WTC11 (cell line): Measurements from ENCODE around the gene SLC24A3. TPM values are rescaled to one million over a fixed set of nuclear protein-coding genes. Genes with fewer than 3 reads are reported as not detected.

Experiments
- ATAC-seq: fragments of 200-7000 bp; cut with Tn5 transposase; 2 replicates; pipeline ENCODE4 v1.10.0; 2021; ENCODE audit warnings: mild to moderate bottlenecking, moderate library complexity
- CTCF ChIA-PET: fragments of 300-600 bp; sonication (Branson Sonifier 250); formaldehyde crosslinking; loops from one replicate; lab custom pipeline; 2021; ENCODE audit warnings: antibody characterized with exemption; lab: Charles Lee
- POLR2A ChIA-PET: fragments of 350-600 bp; sonication (Branson Sonifier 250); formaldehyde crosslinking; loops from one replicate; lab custom pipeline; 2021; ENCODE audit warnings: antibody characterized with exemption; lab: Charles Lee
- DNase-seq: peaks from one replicate; pipeline ENCODE4 v3.0.0; 2021; ENCODE audit warnings: low spot score
- H3K27ac Mint-ChIP-seq: 2 replicates; pipeline ENCODE4 v1.8.0; 2021; ENCODE audit warnings: mixed read lengths
- H3K27me3 Mint-ChIP-seq: 2 replicates; pipeline ENCODE4 v1.8.0; 2021; ENCODE audit warnings: low read depth, mild to moderate bottlenecking, moderate library complexity, mixed read lengths
- H3K36me3 Mint-ChIP-seq: 2 replicates; pipeline ENCODE4 v1.8.0; 2021; ENCODE audit warnings: mixed read lengths
- H3K4me1 Mint-ChIP-seq: 2 replicates; pipeline ENCODE4 v1.8.0; 2022; ENCODE audit warnings: mixed read lengths
- H3K4me3 Mint-ChIP-seq: 2 replicates; pipeline ENCODE4 v1.8.0; 2021; ENCODE audit warnings: mild to moderate bottlenecking, moderate library complexity, mixed read lengths
- H3K9me3 Mint-ChIP-seq: 2 replicates; pipeline ENCODE4 v1.8.0; 2021; ENCODE audit warnings: mixed read lengths
- SMAD3 ChIP-seq: sonication (generic); formaldehyde crosslinking; IDR thresholded peaks from 2 replicates; pipeline ENCODE4 v1.8.0; 2022; ENCODE audit warnings: missing genetic modification reagents, mild to moderate bottlenecking, borderline replicate concordance
- total RNA-seq: library from RNA; stranded (reverse); gene quantifications from 3 replicates; pipeline ENCODE4 v1.2.3, GENCODE V29; 2021
- TF ChIP-seq, protein P1 (sequence below): sonication (generic); formaldehyde crosslinking; IDR thresholded peaks from 2 replicates; pipeline ENCODE4 v1.8.0; 2022; ENCODE audit warnings: missing genetic modification reagents

The SLC24A3 gene
- total RNA-seq, 1 experiment from 2014 or later, result 5.7 TPM

- peaks cover 34% of the 10 kb centered on the region for H3K4me1 Mint-ChIP-seq
- ATAC-seq, result no peak
- no peak overlapping the region for H3K27ac Mint-ChIP-seq
- H3K36me3 Mint-ChIP-seq, result no peaks in the 10 kb centered on the region
- H3K27me3 Mint-ChIP-seq, result no peaks in the 10 kb centered on the region
- no peak for TF ChIP-seq SMAD3 (CRISPR knock-in tag)
- TF ChIP-seq, protein P1, sequence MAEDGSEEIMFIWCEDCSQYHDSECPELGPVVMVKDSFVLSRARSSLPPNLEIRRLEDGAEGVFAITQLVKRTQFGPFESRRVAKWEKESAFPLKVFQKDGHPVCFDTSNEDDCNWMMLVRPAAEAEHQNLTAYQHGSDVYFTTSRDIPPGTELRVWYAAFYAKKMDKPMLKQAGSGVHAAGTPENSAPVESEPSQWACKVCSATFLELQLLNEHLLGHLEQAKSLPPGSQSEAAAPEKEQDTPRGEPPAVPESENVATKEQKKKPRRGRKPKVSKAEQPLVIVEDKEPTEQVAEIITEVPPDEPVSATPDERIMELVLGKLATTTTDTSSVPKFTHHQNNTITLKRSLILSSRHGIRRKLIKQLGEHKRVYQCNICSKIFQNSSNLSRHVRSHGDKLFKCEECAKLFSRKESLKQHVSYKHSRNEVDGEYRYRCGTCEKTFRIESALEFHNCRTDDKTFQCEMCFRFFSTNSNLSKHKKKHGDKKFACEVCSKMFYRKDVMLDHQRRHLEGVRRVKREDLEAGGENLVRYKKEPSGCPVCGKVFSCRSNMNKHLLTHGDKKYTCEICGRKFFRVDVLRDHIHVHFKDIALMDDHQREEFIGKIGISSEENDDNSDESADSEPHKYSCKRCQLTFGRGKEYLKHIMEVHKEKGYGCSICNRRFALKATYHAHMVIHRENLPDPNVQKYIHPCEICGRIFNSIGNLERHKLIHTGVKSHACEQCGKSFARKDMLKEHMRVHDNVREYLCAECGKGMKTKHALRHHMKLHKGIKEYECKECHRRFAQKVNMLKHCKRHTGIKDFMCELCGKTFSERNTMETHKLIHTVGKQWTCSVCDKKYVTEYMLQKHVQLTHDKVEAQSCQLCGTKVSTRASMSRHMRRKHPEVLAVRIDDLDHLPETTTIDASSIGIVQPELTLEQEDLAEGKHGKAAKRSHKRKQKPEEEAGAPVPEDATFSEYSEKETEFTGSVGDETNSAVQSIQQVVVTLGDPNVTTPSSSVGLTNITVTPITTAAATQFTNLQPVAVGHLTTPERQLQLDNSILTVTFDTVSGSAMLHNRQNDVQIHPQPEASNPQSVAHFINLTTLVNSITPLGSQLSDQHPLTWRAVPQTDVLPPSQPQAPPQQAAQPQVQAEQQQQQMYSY (CRISPR knock-in tag), result peak; percentile 65
- no peaks in the 10 kb centered on the region for H3K9me3 Mint-ChIP-seq
- H3K4me3 Mint-ChIP-seq, result no peak overlapping the region
- POLR2A ChIA-PET, result no interaction called here
- CTCF ChIA-PET, result interaction anchor here (0.9 to 3.5 kb wide), 8 partner anchors 12 to 867 kb away, joined by 3 to 19 read pairs (median 4); no protein-coding TSS in a partner anchor
- DNase-seq, result no peak
Observed at GRCh38 chr20:19771031-19771430, 558.6 kb downstream of the SLC24A3 start.
